Gastroesophageal sphincter (tissue), 4 donors: ENCODE data around the gene POMGNT2. TPM values are rescaled to one million over a fixed set of nuclear protein-coding genes. Genes with fewer than 3 reads are reported as not detected.

Experiments used
- ATAC-seq: fragments of 150-250 bp; one replicate; pipeline ENCODE4 v1.9.1; 2016; ENCODE audit warnings: mild to moderate bottlenecking, moderate library complexity
- H3K27ac ChIP-seq, 4 donors: fragments of 200-600 bp; sonication (generic) in 3 of 4; 1 replicate in 3 of 4; 2 replicates in 1 of 4; pipeline ENCODE4 v1.5.1; 2016 to 2019
- H3K27me3 ChIP-seq: fragments of 200-600 bp; sonication (generic); one replicate; pipeline ENCODE4 v1.5.1; 2019
- H3K36me3 ChIP-seq, 2 donors: fragments of 200-600 bp; sonication (generic); one replicate each; pipeline ENCODE4 v1.5.1; 2019; ENCODE audit warnings: control low read depth in 1 of 2
- H3K4me1 ChIP-seq, 3 donors: fragments of 200-600 bp; sonication (generic); 1 replicate in 2 of 3; 2 replicates in 1 of 3; pipeline ENCODE4 v1.5.1; 2016 to 2019; ENCODE audit warnings: control low read depth in 2 of 3
- H3K4me3 ChIP-seq, 2 donors: fragments of 200-600 bp; sonication (generic); one replicate each; pipeline ENCODE4 v1.5.1; 2019; ENCODE audit warnings: mild to moderate bottlenecking in 1 of 2, moderate library complexity in 1 of 2
- H3K9me3 ChIP-seq, 3 donors: fragments of 200-600 bp; sonication (generic); one replicate each; pipeline ENCODE4 v1.5.1; 2017 to 2019; ENCODE audit warnings: control low read depth in 2 of 3
- EP300 ChIP-seq: sonication (generic); formaldehyde crosslinking; IDR thresholded peaks from one replicate; pipeline ENCODE4 v1.6.1; 2017; ENCODE audit warnings: antibody characterized with exemption, mild to moderate bottlenecking
- POLR2A ChIP-seq, 2 donors: fragments of 450-650 bp; IDR thresholded peaks; one replicate each; pipeline ENCODE4 v1.6.1; 2017; ENCODE audit warnings: antibody characterized with exemption in 2 of 2, mild to moderate bottlenecking in 2 of 2, moderate library complexity in 1 of 2
- POLR2AphosphoS5 ChIP-seq: sonication (generic); formaldehyde crosslinking; IDR thresholded peaks from one replicate; pipeline ENCODE4 v1.6.1; 2017; ENCODE audit warnings: antibody characterized with exemption
- WGBS, 2 donors: methylation state at CpG; one replicate each; pipeline ENCODE4 v1.1.5; 2018; ENCODE audit warnings: low coverage in 1 of 2; 5-methylcytosine and 5-hydroxymethylcytosine counted together
- total RNA-seq, 4 donors: library from RNA; depleted of rRNA; stranded (reverse); fragments of >200 nt; gene quantifications; one replicate each; pipeline ENCODE4 v1.1.0, GENCODE V29; 2016
- TF ChIP-seq, protein P1 (sequence below), 4 experiments: fragments of 200-600 bp in 2 of 4; fragments of 450-650 bp in 2 of 4; sonication (generic) in 1 of 4; IDR thresholded peaks; one replicate each; pipeline ENCODE4 v1.5.1; 2017 to 2019; ENCODE audit warnings: antibody characterized with exemption in 4 of 4, mild to moderate bottlenecking in 2 of 4, moderate library complexity in 2 of 4

Gene POMGNT2
- total RNA-seq, result 10 to 100 TPM; 23.9 to 39.7 (median 34.9) TPM

GRCh38 chr3:43105596-43106292 is at the start of gene POMGNT2:
Gene POMGNT2 (minus strand): TSS chr3:43106079. CDS start chr3:43081431, 24,648 bp downstream.
- TF ChIP-seq POLR2A (IDR thresholded peaks at IDR 0.05), result peak; percentile 69 to 71
- TF ChIP-seq, protein P1, sequence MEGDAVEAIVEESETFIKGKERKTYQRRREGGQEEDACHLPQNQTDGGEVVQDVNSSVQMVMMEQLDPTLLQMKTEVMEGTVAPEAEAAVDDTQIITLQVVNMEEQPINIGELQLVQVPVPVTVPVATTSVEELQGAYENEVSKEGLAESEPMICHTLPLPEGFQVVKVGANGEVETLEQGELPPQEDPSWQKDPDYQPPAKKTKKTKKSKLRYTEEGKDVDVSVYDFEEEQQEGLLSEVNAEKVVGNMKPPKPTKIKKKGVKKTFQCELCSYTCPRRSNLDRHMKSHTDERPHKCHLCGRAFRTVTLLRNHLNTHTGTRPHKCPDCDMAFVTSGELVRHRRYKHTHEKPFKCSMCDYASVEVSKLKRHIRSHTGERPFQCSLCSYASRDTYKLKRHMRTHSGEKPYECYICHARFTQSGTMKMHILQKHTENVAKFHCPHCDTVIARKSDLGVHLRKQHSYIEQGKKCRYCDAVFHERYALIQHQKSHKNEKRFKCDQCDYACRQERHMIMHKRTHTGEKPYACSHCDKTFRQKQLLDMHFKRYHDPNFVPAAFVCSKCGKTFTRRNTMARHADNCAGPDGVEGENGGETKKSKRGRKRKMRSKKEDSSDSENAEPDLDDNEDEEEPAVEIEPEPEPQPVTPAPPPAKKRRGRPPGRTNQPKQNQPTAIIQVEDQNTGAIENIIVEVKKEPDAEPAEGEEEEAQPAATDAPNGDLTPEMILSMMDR (IDR thresholded peaks at IDR 0.05), result peak in 2 of 4 experiments; percentile 24 to 45
- TF ChIP-seq POLR2AphosphoS5, result peak; percentile 30
- no peak for TF ChIP-seq EP300

DNA sequence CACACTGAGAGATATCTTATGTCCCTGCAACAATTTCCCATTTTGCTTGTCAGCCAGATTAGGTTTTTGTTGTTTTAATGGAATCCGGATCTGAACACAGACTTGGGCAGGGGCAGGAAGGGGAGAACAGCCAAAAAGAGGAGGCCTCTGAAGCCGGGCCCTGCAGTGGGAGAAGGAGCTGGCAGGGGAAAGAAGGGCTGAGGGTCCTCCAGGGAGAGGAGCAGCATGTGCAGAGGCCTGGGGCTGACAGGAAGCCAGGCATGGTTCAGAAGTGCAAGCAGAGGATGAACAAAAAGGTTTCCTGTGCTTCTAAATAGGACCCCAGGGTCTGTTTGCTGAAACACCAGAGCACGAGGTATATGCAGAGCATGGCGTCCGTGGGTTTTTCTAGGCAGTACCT is 49.1 kb upstream of the POMGNT2 start:
- Histone ChIP-seq H3K36me3 (no peaks in the 10 kb centered on the region), H3K27ac (peak overlapping the region in 2 of 4 donors; percentile 31 to 53), H3K27me3 (no peaks in the 10 kb centered on the region), H3K9me3 (no peaks in the 10 kb centered on the region), H3K4me3 (no peak overlapping the region), H3K4me1 (peaks cover 0 to 29% (median 10%) of the 10 kb centered on the region in 3 donors)
- TF ChIP-seq POLR2AphosphoS5 (no peak), POLR2A (IDR thresholded peaks at IDR 0.05) (no peak)
- TF ChIP-seq, protein P1 (IDR thresholded peaks at IDR 0.05), result no peak
- WGBS, 2 donors, result 77 to 83% methylated on average over 1 to 5 of the region's 5 CpGs
- ATAC-seq, result no peak

More at GRCh38 chr3:43105596-43106292, at the start of gene POMGNT2:
- H3K9me3 ChIP-seq, result no peaks in the 10 kb centered on the region
- H3K27ac ChIP-seq, result peak within 1 kb of the TSS; percentile 57 to 85 (median 74)
- no peaks in the 10 kb centered on the region for H3K36me3 ChIP-seq
- peak within 1 kb of the TSS; percentile 97 to 99 for H3K4me3 ChIP-seq
- H3K27me3 ChIP-seq, result no peaks in the 10 kb centered on the region
- 0% methylated on average over 8 of the region's 71 CpGs; no CpG with 5 or more reads in 1 of the 2 donors for WGBS, 2 donors
- ATAC-seq, result peak; percentile 97
- peaks cover 0 to 44% (median 2%) of the 10 kb centered on the region in 3 donors for H3K4me1 ChIP-seq

- peak; percentile 84 for ATAC-seq
- peaks cover 0 to 29% (median 10%) of the 10 kb centered on the region in 3 donors for H3K4me1 ChIP-seq
- 25 to 26% methylated on average over 9 to 10 of the region's 19 CpGs for WGBS, 2 donors
- no peak overlapping the region for H3K4me3 ChIP-seq
- H3K27ac ChIP-seq, result peak overlapping the region in 3 of 4 donors; percentile 46 to 60 (median 53)
- H3K9me3 ChIP-seq, result no peaks in the 10 kb centered on the region
- H3K36me3 ChIP-seq, result no peaks in the 10 kb centered on the region
- H3K27me3 ChIP-seq, result no peaks in the 10 kb centered on the region
- no peak for TF ChIP-seq POLR2A (IDR thresholded peaks at IDR 0.05)
- peak; percentile 89 for TF ChIP-seq POLR2AphosphoS5
- TF ChIP-seq EP300, result no peak
- TF ChIP-seq, protein P1 (IDR thresholded peaks at IDR 0.05), result peak in 3 of 4 experiments; percentile 24 to 61 (median 54)
Measured at GRCh38 chr3:43153216-43154083, 47.6 kb upstream of the POMGNT2 start.

DNA sequence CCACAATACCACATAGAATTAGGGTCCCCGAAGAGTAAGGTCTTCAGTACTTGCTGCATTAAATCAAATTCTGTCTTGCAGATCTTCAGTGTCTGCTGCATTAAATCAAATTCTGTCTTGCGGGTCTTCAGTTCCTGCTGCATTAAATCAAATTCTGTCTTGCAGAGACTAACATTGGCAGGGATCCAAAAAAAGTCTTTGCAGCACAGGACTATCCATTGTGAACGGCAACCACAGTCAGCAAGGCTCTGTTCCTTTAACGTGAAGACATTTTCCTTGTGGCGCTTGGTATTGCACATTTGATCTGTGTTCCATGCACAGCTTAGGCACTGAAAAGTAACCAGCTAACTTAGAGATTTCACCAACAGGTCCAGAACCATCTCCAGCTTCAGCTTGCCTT is 46.8 kb upstream of the POMGNT2 start:
- Histone ChIP-seq H3K36me3 (no peaks in the 10 kb centered on the region), H3K27ac (peak overlapping the region in 2 of 4 donors; percentile 46 to 53)
- WGBS, 2 donors, result 39 to 46% methylated on average over 5 of the region's 5 CpGs

More for the DNA sequence above, 46.8 kb upstream of the POMGNT2 start:
- Histone ChIP-seq H3K9me3 (no peaks in the 10 kb centered on the region), H3K27me3 (no peaks in the 10 kb centered on the region), H3K4me3 (no peak overlapping the region), H3K4me1 (peaks cover 0 to 29% (median 10%) of the 10 kb centered on the region in 3 donors)
- TF ChIP-seq, protein P1 (IDR thresholded peaks at IDR 0.05), result no peak
- no peak for TF ChIP-seq POLR2AphosphoS5
- no peak for TF ChIP-seq POLR2A (IDR thresholded peaks at IDR 0.05)
- TF ChIP-seq EP300, result no peak
- ATAC-seq, result no peak
